Liver (tissue), 9 donors: Measurements from ENCODE around the gene FXYD7. TPM values are rescaled to one million over a fixed set of nuclear protein-coding genes. Genes with fewer than 3 reads are reported as not detected.

Source experiments
- DNase-seq: peaks from one replicate; pipeline ENCODE4 v3.0.0-alpha.2; 2017; ENCODE audit warnings: low spot score
- H3K27ac ChIP-seq, 2 donors: one replicate each; pipeline ENCODE4 v1.7.0; 2013; ENCODE audit warnings: inconsistent platforms in 2 of 2, low read length in 2 of 2, control low read depth in 1 of 2, low read depth in 1 of 2, mild to moderate bottlenecking in 1 of 2
- H3K27me3 ChIP-seq, 4 donors: one replicate each; pipeline versions ENCODE4 v1.6.1 to v1.7.0; 2013; ENCODE audit warnings: low read length in 3 of 4, inconsistent platforms in 1 of 4, mild to moderate bottlenecking in 1 of 4, moderate library complexity in 1 of 4; ENCODE audit not compliant: control insufficient read depth in 4 of 4, insufficient read depth in 4 of 4
- H3K36me3 ChIP-seq, 4 donors: one replicate each; pipeline versions ENCODE4 v1.6.1 to v1.7.0; 2013; ENCODE audit warnings: low read length in 3 of 4, mild to moderate bottlenecking in 3 of 4, low read depth in 1 of 4, moderate library complexity in 1 of 4; ENCODE audit not compliant: control insufficient read depth in 4 of 4, insufficient read depth in 3 of 4
- H3K4me1 ChIP-seq, 4 donors: one replicate each; pipeline versions ENCODE4 v1.6.1 to v1.7.0; 2013; ENCODE audit warnings: low read length in 3 of 4, mild to moderate bottlenecking in 3 of 4, moderate library complexity in 1 of 4; ENCODE audit not compliant: control insufficient read depth in 4 of 4, insufficient read depth in 4 of 4
- H3K4me3 ChIP-seq, 3 donors: one replicate each; pipeline versions ENCODE4 v1.6.1 to v1.7.0; 2013; ENCODE audit warnings: low read length in 3 of 3, control low read depth in 1 of 3, low read depth in 1 of 3, mild to moderate bottlenecking in 1 of 3
- H3K9ac ChIP-seq, 2 donors: one replicate each; pipeline ENCODE4 v1.7.0; 2013; ENCODE audit warnings: low read length in 2 of 2, mild to moderate bottlenecking in 2 of 2, moderate library complexity in 2 of 2, control low read depth in 1 of 2, low read depth in 1 of 2
- H3K9me3 ChIP-seq, 4 donors: one replicate each; pipeline versions ENCODE4 v1.6.1 to v1.7.0; 2013; ENCODE audit warnings: low read length in 3 of 4; ENCODE audit not compliant: control insufficient read depth in 4 of 4
- CTCF ChIP-seq: fragments of 150-350 bp; IDR thresholded peaks from 2 replicates; pipeline ENCODE4 v1.5.1; 2017; ENCODE audit warnings: improper control_type of control experiment, low read depth, low read length; ENCODE audit not compliant: missing input control
- EGR1 ChIP-seq, 2 donors: IDR thresholded peaks; 2 replicates each; pipeline ENCODE4 v1.6.1; 2016 to 2018; ENCODE audit warnings: antibody characterized with exemption in 2 of 2, low read depth in 2 of 2
- FOXA1 ChIP-seq: IDR thresholded peaks from 2 replicates; pipeline ENCODE4 v1.6.1; 2016; ENCODE audit warnings: antibody characterized with exemption
- FOXA2 ChIP-seq: IDR thresholded peaks from 2 replicates; pipeline ENCODE4 v1.6.1; 2016; ENCODE audit warnings: antibody characterized with exemption
- GABPA ChIP-seq, 2 donors: IDR thresholded peaks in 1 of 2; conservative IDR thresholded peaks in 1 of 2; 2 replicates each; pipeline ENCODE4 v1.6.1; 2016; ENCODE audit warnings: antibody characterized with exemption in 2 of 2, mild to moderate bottlenecking in 1 of 2, moderate library complexity in 1 of 2
- HNF4A ChIP-seq, 2 donors: conservative IDR thresholded peaks; 2 replicates each; pipeline ENCODE4 v1.6.1; 2016; ENCODE audit warnings: antibody characterized with exemption in 2 of 2, mild to moderate bottlenecking in 2 of 2
- HNF4G ChIP-seq: IDR thresholded peaks from 2 replicates; pipeline ENCODE4 v1.6.1; 2016; ENCODE audit warnings: antibody characterized with exemption
- JUND ChIP-seq, 2 donors: IDR thresholded peaks; 2 replicates each; pipeline ENCODE4 v1.6.1; 2016; ENCODE audit warnings: antibody characterized with exemption in 2 of 2
- MAX ChIP-seq: IDR thresholded peaks from 2 replicates; pipeline ENCODE4 v1.6.1; 2016; ENCODE audit warnings: antibody characterized with exemption
- NR2F2 ChIP-seq: IDR thresholded peaks from 2 replicates; pipeline ENCODE4 v1.6.1; 2016; ENCODE audit warnings: antibody characterized with exemption
- RAD21 ChIP-seq, 2 donors: IDR thresholded peaks; 2 replicates each; pipeline ENCODE4 v1.6.1; 2016; ENCODE audit warnings: antibody characterized with exemption in 2 of 2, mild to moderate bottlenecking in 2 of 2
- REST ChIP-seq: IDR thresholded peaks from 2 replicates; pipeline ENCODE4 v1.6.1; 2016; ENCODE audit warnings: antibody characterized with exemption, mild to moderate bottlenecking
- RXRA ChIP-seq, 2 donors: IDR thresholded peaks; 2 replicates each; pipeline ENCODE4 v1.6.1; 2017 to 2018; ENCODE audit warnings: antibody characterized with exemption in 2 of 2, mild to moderate bottlenecking in 1 of 2
- SP1 ChIP-seq: IDR thresholded peaks from 2 replicates; pipeline ENCODE4 v1.6.1; 2018; ENCODE audit warnings: antibody characterized with exemption, mild to moderate bottlenecking
- YY1 ChIP-seq: IDR thresholded peaks from 2 replicates; pipeline ENCODE4 v1.6.1; 2016; ENCODE audit warnings: antibody characterized with exemption, mild to moderate bottlenecking
- WGBS: extraction: QIAGEN DNeasy Blood & Tissue Kit; methylation state at CpG from one replicate; pipeline ENCODE4 v1.1.7; 2013; 5-methylcytosine and 5-hydroxymethylcytosine counted together
- polyA plus RNA-seq, 2 donors: library from polyadenylated mRNA; stranded (reverse) in 1 of 2; unstranded in 1 of 2; fragments of 200-250 nt in 1 of 2; fragments of >200 nt in 1 of 2; fragmentation: Nextera tagmentation in 1 of 2; extraction: Ambion mirVana in 1 of 2; gene quantifications; one replicate each; pipeline versions ENCODE4 v1.2.1 to v1.2.3, GENCODE V29; 2013 to 2015
- total RNA-seq, 2 donors: library from RNA; depleted of rRNA; stranded (reverse); fragments of >200 nt; gene quantifications; one replicate each; pipeline ENCODE4 v1.2.3, GENCODE V29; 2014
- TF ChIP-seq, protein P1 (sequence below): IDR thresholded peaks from 2 replicates; pipeline ENCODE4 v1.6.1; 2016; ENCODE audit warnings: antibody characterized with exemption
- TF ChIP-seq, protein P2 (sequence below): IDR thresholded peaks from 2 replicates; pipeline ENCODE4 v1.6.1; 2016; ENCODE audit warnings: antibody characterized with exemption
- donor health status: healthy.
- donor health status: healthy.
- donor health status: healthy.
- donor health status: healthy.
- donor health status: healthy.

FXYD7 gene
- total and polyA plus RNA-seq, 4 donors: 0.08 to 0.09 TPM; not detected in 2

- peaks cover 0 to 4% (median 0%) of the 10 kb centered on the region in 4 donors for H3K9me3 ChIP-seq
- DNase-seq: no peak
- H3K27me3 ChIP-seq: no peaks in the 10 kb centered on the region
- peaks cover 0 to 6% (median 3%) of the 10 kb centered on the region in 4 donors for H3K4me1 ChIP-seq
- no peak overlapping the region for H3K27ac ChIP-seq
- peaks cover 0 to 6% (median under 1%) of the 10 kb centered on the region in 4 donors for H3K36me3 ChIP-seq
- 72% methylated on average over 8 of the region's 8 CpGs for WGBS
- no peak overlapping the region for H3K9ac ChIP-seq
- H3K4me3 ChIP-seq: no peak overlapping the region
- TF ChIP-seq GABPA (IDR thresholded peaks at IDR 0.05 in 1 of 2, conservative IDR thresholded peaks at IDR 0.05 in 1 of 2) (no peak), REST (no peak), FOXA2 (no peak), HNF4A (conservative IDR thresholded peaks at IDR 0.05) (peak; percentile 42 to 44), NR2F2 (no peak), FOXA1 (no peak), SP1 (no peak), JUND (IDR thresholded peaks at IDR 0.05) (no peak), RAD21 (IDR thresholded peaks at IDR 0.05) (no peak), HNF4G (no peak), YY1 (no peak), RXRA (IDR thresholded peaks at IDR 0.05) (peak in 1 of 2 donors; percentile 20), EGR1 (IDR thresholded peaks at IDR 0.05; ENCODE audit: low read depth in 2 of 2) (no peak), MAX (no peak)
- TF ChIP-seq, protein P1, sequence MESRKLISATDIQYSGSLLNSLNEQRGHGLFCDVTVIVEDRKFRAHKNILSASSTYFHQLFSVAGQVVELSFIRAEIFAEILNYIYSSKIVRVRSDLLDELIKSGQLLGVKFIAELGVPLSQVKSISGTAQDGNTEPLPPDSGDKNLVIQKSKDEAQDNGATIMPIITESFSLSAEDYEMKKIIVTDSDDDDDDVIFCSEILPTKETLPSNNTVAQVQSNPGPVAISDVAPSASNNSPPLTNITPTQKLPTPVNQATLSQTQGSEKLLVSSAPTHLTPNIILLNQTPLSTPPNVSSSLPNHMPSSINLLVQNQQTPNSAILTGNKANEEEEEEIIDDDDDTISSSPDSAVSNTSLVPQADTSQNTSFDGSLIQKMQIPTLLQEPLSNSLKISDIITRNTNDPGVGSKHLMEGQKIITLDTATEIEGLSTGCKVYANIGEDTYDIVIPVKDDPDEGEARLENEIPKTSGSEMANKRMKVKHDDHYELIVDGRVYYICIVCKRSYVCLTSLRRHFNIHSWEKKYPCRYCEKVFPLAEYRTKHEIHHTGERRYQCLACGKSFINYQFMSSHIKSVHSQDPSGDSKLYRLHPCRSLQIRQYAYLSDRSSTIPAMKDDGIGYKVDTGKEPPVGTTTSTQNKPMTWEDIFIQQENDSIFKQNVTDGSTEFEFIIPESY: no peak
- TF ChIP-seq, protein P2, sequence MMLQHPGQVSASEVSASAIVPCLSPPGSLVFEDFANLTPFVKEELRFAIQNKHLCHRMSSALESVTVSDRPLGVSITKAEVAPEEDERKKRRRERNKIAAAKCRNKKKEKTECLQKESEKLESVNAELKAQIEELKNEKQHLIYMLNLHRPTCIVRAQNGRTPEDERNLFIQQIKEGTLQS: no peak
These were observed 16.6 kb downstream of the FXYD7 start for GRCh38 chr19:35159606-35160005.

DNA sequence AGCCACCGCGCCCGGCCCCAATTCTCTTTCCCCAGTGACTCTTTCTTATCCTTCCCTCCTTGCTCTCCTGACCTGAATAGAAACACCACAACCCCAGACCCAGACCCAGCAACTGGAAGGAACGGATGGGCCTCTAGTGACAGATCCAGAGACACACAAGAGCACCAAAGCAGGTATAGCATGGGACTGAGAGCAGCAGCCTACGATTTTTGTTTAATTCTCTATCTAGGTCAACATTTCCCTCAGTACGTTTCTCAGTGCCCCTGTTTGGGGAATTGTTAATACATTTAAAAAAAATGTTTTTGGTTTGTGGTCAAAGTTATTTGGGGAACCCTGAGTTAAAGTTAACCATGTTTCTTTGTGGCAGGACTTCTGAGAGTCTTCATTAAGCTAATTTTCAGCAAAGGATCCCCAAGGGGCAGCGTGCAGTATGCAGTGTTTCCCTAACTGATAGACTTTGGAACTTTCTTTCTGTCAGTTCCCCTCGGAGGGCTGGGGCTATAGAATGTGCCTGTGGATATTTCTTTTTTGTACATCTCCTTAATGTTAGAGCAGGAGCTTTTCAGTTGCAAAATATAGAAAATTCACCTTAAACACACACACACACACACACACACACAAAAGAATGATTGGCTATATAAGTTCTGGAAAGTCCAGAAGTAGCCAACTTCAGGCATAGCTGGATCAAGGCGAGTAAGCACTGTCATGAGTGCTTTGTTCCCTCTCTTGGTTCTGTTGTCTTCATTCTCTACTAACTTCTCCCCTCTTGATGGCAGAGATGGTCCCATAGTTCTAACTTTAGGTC is 17.8 kb downstream of the FXYD7 start:
- WGBS: 94% methylated on average over 9 of the region's 9 CpGs
- Histone ChIP-seq H3K4me3 (no peak overlapping the region), H3K4me1 (peaks cover 0 to 4% (median 2%) of the 10 kb centered on the region in 4 donors), H3K36me3 (peaks cover 0 to 6% (median 2%) of the 10 kb centered on the region in 4 donors), H3K9ac (no peak overlapping the region), H3K27me3 (no peaks in the 10 kb centered on the region), H3K9me3 (peaks cover 0 to 4% (median under 1%) of the 10 kb centered on the region in 4 donors), H3K27ac (no peak overlapping the region)
- no peak for DNase-seq
- no peak for TF ChIP-seq FOXA2
- no peak for TF ChIP-seq RXRA (IDR thresholded peaks at IDR 0.05)
- no peak for TF ChIP-seq SP1
- TF ChIP-seq, protein P2: no peak
- TF ChIP-seq JUND (IDR thresholded peaks at IDR 0.05): no peak
- no peak for TF ChIP-seq HNF4G
- TF ChIP-seq YY1: no peak
- TF ChIP-seq CTCF: no peak
- no peak for TF ChIP-seq GABPA (IDR thresholded peaks at IDR 0.05 in 1 of 2, conservative IDR thresholded peaks at IDR 0.05 in 1 of 2)
- TF ChIP-seq FOXA1: no peak
- no peak for TF ChIP-seq EGR1 (IDR thresholded peaks at IDR 0.05; ENCODE audit: low read depth in 2 of 2)
- no peak for TF ChIP-seq RAD21 (IDR thresholded peaks at IDR 0.05)
- TF ChIP-seq MAX: no peak
- no peak for TF ChIP-seq NR2F2
- TF ChIP-seq REST: no peak
